ENCODE data around the gene ATG7. TPM values are rescaled to one million over a fixed set of nuclear protein-coding genes. Genes with fewer than 3 reads are reported as not detected.
A peak's percentile ranks its signal among the peaks of the same experiment; 100 is the strongest.

ATG7 gene
- total RNA-seq, 1 donor from 2014 or later, result 48.5 TPM

DNA sequence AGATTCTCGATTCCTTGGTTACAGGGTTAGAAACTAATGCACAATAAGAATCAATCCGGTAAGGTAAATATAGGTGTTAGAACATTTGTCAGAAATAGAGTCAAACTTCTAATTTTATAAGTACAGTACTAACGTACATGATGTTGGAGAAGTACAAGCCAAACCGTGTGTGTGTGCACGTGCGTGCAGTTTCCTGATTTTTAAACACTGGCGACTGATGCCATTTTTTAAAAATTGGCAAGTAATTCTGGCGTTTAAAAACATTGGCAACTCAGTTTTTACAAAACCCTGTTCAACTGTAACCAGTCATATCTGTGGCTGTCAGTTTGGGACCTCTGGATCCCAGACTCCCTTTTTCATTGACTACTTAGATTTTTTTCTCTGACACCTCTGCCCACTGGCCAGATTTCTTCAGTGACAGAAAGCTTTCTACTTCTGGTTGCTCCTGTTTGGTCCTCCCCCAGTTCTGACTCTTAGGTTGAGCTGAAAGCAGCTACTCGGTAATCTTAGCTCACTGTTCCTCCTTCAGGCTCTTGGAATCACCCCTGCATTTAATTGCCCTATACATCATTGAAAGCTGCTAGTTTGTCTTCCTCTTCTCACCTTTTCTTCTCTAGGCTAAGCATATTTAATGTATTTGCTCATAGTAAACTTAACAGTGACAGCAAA, 843 bp downstream of the ATG7 start:
- intact Hi-C loops (cut with DNase I), result loop anchor here (1.0 to 5.0 kb wide), 5 partner anchors 16 to 211 kb away; partner anchors contain the start of gene HRH1
- no peak for DNase-seq (ENCODE audit: low spot score in 2 of 2)
- peak overlapping the region; percentile 74 to 85 for H3K27ac ChIP-seq
- no peaks in the 10 kb centered on the region for H3K9me3 ChIP-seq
- H3K4me3 ChIP-seq, result peak overlapping the region; percentile 89 to 91
- peaks cover 8 to 13% of the 10 kb centered on the region in 2 donors for H3K4me1 ChIP-seq
- no peaks in the 10 kb centered on the region for H3K27me3 ChIP-seq
- TF ChIP-seq, protein P1, sequence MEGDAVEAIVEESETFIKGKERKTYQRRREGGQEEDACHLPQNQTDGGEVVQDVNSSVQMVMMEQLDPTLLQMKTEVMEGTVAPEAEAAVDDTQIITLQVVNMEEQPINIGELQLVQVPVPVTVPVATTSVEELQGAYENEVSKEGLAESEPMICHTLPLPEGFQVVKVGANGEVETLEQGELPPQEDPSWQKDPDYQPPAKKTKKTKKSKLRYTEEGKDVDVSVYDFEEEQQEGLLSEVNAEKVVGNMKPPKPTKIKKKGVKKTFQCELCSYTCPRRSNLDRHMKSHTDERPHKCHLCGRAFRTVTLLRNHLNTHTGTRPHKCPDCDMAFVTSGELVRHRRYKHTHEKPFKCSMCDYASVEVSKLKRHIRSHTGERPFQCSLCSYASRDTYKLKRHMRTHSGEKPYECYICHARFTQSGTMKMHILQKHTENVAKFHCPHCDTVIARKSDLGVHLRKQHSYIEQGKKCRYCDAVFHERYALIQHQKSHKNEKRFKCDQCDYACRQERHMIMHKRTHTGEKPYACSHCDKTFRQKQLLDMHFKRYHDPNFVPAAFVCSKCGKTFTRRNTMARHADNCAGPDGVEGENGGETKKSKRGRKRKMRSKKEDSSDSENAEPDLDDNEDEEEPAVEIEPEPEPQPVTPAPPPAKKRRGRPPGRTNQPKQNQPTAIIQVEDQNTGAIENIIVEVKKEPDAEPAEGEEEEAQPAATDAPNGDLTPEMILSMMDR (IDR thresholded peaks at IDR 0.05), result no peak
- peaks cover 2% of the 10 kb centered on the region in 2 donors for H3K36me3 ChIP-seq

DNA sequence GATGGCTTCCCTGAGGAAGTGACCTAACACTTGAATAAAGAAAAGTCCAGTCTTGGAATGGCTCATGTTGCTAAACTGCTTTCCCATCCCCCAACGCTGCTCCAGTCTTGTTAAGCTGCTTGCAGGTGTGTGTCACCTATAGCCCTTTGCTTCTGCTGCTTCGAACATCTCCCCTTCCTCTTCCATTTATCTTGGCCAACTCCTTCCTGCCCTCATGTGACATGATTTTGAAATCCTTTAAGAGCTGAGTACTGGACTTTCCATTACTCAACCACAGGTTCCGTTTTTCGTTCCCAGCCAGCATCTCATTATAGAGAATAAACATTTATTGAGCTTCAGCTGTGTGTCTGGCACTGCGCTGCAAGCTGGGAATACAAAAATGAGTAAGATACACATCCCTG, 1.7 kb downstream of the ATG7 start:
- Histone ChIP-seq H3K4me3 (peak overlapping the region in 1 of 2 donors; percentile 91), H3K27ac (peak overlapping the region in 1 of 2 donors; percentile 74), H3K36me3 (peaks cover 4 to 8% of the 10 kb centered on the region in 2 donors), H3K9me3 (no peaks in the 10 kb centered on the region), H3K4me1 (peaks cover 8 to 13% of the 10 kb centered on the region in 2 donors), H3K27me3 (no peaks in the 10 kb centered on the region)
- DNase-seq (ENCODE audit: low spot score in 2 of 2), result no peak
- intact Hi-C loops (cut with DNase I), result loop anchor here (2.0 to 5.0 kb wide), 4 partner anchors 61 to 212 kb away; partner anchors contain the start of gene HRH1
- TF ChIP-seq, protein P1 (IDR thresholded peaks at IDR 0.05), result no peak

DNA sequence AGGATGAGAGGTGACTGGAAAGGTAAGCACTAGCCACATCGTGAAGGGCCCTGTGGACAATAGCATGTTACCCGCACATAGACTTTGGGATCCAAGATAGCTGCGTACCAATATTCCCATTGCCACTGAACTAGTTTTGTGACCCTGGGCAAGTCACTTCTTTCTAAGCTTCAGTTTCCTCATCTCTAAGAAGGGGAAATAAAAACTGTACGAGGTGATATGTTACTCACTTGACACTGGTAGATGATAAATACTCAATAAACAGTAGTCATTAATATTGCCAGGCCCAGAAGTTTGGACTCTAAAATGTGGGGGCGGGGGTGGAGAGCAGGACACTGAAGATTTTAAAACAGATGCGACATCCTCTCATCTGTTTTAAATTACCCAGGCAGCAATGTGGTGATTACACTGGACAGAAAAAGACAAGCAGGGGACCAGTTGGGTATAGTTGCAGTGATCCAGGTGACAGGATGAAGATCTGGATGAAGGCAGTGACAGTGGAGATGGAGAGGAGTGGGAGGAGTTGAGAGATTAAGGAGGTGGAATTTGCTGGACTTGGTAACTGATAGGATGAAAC, 2.5 kb downstream of the ATG7 start:
- Histone ChIP-seq H3K9me3 (no peaks in the 10 kb centered on the region), H3K4me3 (no peak overlapping the region), H3K27ac (no peak overlapping the region), H3K27me3 (no peaks in the 10 kb centered on the region), H3K4me1 (peaks cover 8 to 13% of the 10 kb centered on the region in 2 donors), H3K36me3 (peaks cover 4 to 8% of the 10 kb centered on the region in 2 donors)
- TF ChIP-seq, protein P1 (IDR thresholded peaks at IDR 0.05), result no peak
- DNase-seq (ENCODE audit: low spot score in 2 of 2), result no peak
- intact Hi-C loops (cut with DNase I), result loop anchor here (5.0 kb wide), 2 partner anchors 137 to 212 kb away; no protein-coding TSS in a partner anchor

DNA sequence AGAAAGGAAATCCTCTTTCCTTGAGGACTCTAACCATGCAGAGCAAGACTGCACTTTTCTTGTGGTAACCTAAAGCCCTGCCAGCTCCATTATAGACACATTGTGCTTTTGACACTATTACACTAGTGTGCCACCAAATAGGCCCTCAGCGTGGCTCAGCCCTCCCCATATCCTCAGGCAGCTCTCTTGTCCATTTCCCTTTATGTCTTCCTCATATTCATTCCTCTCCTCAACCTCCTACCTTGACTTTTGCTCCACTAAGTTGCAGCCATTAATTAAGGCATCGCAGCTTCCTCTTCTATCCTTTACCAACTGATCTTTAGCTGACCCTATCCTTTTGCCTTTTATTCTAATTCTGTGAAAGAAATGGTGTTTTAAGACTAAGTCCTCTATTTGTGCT, 3.7 kb downstream of the ATG7 start:
- Histone ChIP-seq H3K4me3 (no peak overlapping the region), H3K4me1 (peaks cover 8 to 13% of the 10 kb centered on the region in 2 donors), H3K27me3 (no peaks in the 10 kb centered on the region), H3K36me3 (peaks cover 11% of the 10 kb centered on the region in 2 donors), H3K9me3 (no peaks in the 10 kb centered on the region), H3K27ac (no peak overlapping the region)
- TF ChIP-seq, protein P1 (IDR thresholded peaks at IDR 0.05), result no peak
- DNase-seq (ENCODE audit: low spot score in 2 of 2), result no peak
- intact Hi-C loops (cut with DNase I), result no loop called here

DNA sequence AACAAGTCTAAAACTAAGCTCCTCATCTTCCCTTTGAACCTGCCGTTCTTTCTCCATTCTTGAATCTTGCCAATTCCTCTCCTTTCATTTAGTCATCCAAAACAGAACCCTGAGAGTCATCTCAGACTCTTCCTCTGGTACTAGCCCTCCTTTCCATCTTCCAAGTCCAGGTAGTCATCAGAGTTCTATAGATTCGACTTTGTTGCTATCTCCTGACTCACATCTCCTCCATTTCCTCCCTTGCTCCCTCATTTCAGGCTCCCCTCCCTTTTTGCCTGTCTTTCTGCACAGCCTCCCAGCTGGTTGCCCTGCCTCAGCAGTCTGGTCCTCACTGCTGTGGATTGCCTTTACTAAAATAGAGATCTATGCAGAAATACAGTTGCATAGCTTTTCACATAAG, 4.7 kb downstream of the ATG7 start:
- no peak overlapping the region for H3K27ac ChIP-seq
- H3K4me1 ChIP-seq, result peaks cover 8 to 10% of the 10 kb centered on the region in 2 donors
- peak in 1 of 2 donors; percentile 35 for DNase-seq (ENCODE audit: low spot score in 2 of 2)
- H3K36me3 ChIP-seq, result peaks cover 11 to 18% of the 10 kb centered on the region in 2 donors
- no peaks in the 10 kb centered on the region for H3K9me3 ChIP-seq
- intact Hi-C loops (cut with DNase I), result no loop called here
- H3K27me3 ChIP-seq, result no peaks in the 10 kb centered on the region
- H3K4me3 ChIP-seq, result no peak overlapping the region
- TF ChIP-seq, protein P1 (IDR thresholded peaks at IDR 0.05), result no peak

Data from ascending aorta (tissue), 2 donors.